ENCODE data around the gene PRKACA. TPM values are rescaled to one million over a fixed set of nuclear protein-coding genes. Genes with fewer than 3 reads are reported as not detected.

Gene PRKACA
- total RNA-seq, 4 donors from 2014 or later = 16.7 to 74.8 (median 39.5) TPM

DNA sequence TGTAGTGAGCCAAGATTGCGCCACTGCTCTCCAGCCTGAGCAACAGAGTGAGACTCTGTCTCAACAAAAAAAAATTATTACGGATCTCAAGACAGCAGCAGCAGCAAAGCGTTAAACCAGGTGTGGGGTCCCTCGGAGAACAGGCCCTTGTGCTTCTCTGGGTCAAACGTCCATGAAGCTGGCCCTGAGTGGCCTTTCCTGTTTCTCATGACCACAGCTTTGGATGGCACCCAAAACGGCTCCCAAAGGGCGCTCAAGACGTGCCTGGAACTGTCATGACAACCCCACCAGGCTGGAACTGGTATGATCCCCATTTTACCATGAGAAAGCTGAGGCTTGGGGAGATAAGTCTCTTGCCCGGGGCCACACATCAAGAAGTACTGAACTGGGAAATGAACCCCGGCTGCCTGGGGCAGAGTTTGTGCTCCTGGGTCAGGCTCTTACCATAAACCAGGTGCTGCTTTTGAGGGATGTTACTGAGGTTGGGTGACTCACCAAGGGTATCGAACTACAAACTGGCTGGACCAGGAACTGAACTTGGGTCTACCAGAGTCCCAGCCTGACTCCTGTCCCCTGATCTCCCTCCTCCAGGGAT lies 15.4 kb downstream of the PRKACA start:
- Histone ChIP-seq H3K4me3 (no peak overlapping the region), H3K4me1 (peaks cover 0 to 15% (median 0%) of the 10 kb centered on the region in 4 donors), H3K36me3 (peaks cover 0 to 25% (median 10%) of the 10 kb centered on the region in 4 donors), H3K9me3 (no peaks in the 10 kb centered on the region), H3K27me3 (no peaks in the 10 kb centered on the region), H3K27ac (no peak overlapping the region)
- TF ChIP-seq POLR2A (IDR thresholded peaks at IDR 0.05) (no peak), EP300 (IDR thresholded peaks at IDR 0.05; ENCODE audit: low read depth) (no peak), POLR2AphosphoS5 (IDR thresholded peaks at IDR 0.05) (no peak)
- TF ChIP-seq, protein P1, sequence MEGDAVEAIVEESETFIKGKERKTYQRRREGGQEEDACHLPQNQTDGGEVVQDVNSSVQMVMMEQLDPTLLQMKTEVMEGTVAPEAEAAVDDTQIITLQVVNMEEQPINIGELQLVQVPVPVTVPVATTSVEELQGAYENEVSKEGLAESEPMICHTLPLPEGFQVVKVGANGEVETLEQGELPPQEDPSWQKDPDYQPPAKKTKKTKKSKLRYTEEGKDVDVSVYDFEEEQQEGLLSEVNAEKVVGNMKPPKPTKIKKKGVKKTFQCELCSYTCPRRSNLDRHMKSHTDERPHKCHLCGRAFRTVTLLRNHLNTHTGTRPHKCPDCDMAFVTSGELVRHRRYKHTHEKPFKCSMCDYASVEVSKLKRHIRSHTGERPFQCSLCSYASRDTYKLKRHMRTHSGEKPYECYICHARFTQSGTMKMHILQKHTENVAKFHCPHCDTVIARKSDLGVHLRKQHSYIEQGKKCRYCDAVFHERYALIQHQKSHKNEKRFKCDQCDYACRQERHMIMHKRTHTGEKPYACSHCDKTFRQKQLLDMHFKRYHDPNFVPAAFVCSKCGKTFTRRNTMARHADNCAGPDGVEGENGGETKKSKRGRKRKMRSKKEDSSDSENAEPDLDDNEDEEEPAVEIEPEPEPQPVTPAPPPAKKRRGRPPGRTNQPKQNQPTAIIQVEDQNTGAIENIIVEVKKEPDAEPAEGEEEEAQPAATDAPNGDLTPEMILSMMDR (IDR thresholded peaks at IDR 0.05) = no peak
- in situ Hi-C loops (cut with MboI; ENCODE audit: low pct_ligation_motif_present in 1 of 4, low pct_unique_long_range_greater_than_20kb in 1 of 4, low sequenced_read_pairs in 3 of 4) = no loop called here
- WGBS, 2 donors (ENCODE audit: low coverage in 1 of 2) = 82 to 90% methylated on average over 2 to 11 of the region's 11 CpGs
- DNase-seq = no peak
- intact Hi-C loops (cut with DNase I; ENCODE audit: low total_unique reads) = no loop called here

DNA sequence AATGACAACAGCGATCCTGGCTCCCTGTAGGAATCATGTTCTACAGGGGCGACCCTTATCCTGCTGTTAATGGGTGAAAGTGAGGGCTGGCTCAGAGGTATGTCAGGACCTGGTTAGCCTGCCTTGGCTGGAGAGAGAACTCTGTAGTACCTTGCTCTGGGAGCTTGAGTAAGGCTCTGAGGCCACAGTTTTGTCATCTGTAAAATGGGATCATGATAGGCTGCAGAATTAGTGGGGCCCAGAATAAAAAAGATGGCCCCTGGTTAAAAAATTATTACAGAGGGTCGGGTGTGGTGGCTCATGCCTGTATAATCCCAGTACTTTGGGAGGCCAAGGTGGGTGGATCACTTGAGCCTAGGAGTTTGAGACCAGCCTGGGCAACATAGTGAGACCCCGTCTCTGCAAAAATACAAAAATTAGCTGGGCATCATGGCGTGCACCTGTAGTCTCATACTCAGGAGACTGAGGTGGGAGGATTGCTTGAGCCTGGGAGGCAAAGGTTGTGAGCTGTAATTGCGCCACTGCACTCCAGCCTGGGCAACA lies 16.5 kb downstream of the PRKACA start:
- Histone ChIP-seq H3K27me3 (no peaks in the 10 kb centered on the region), H3K27ac (no peak overlapping the region), H3K4me1 (peaks cover 0 to 13% (median 0%) of the 10 kb centered on the region in 4 donors), H3K9me3 (no peaks in the 10 kb centered on the region), H3K36me3 (peaks cover 0 to 25% (median 10%) of the 10 kb centered on the region in 4 donors), H3K4me3 (no peak overlapping the region)
- DNase-seq = no peak
- TF ChIP-seq POLR2AphosphoS5 (IDR thresholded peaks at IDR 0.05) (no peak), POLR2A (IDR thresholded peaks at IDR 0.05) (no peak), EP300 (IDR thresholded peaks at IDR 0.05; ENCODE audit: low read depth) (no peak)
- TF ChIP-seq, protein P1 (IDR thresholded peaks at IDR 0.05) = no peak
- intact Hi-C loops (cut with DNase I; ENCODE audit: low total_unique reads) = no loop called here
- in situ Hi-C loops (cut with MboI; ENCODE audit: low pct_ligation_motif_present in 1 of 4, low pct_unique_long_range_greater_than_20kb in 1 of 4, low sequenced_read_pairs in 3 of 4) = no loop called here
- WGBS, 2 donors (ENCODE audit: low coverage in 1 of 2) = 91% methylated on average over 6 of the region's 6 CpGs; no CpG with 5 or more reads in 1 of the 2 donors

DNA sequence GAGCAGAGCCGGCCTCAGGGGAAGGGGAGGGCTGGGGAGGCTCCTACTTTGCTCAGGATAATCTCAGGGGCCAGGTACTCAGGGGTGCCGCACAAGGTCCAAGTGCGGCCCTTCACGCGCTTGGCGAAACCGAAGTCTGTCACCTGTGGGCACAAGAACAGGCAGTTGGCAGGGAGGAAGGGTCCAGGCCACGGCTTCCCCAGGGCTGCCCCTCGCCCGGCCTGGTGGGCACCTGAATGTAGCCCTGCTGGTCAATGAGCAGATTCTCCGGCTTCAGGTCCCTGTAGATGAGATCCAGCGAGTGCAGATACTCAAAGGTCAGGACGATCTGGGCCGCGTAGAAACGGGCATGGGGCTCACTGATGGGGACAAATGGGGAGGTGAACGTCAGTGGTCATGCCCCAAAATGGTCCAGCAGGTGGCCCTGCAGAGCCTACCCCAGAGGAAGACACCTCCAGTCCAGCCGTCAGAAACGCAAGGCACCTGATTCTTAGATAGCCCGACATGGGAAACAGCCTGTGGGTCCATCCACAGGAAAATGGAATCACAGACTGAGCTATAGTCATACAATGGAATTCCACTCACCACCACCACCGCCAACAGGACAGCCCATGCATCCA lies 19.9 kb downstream of the PRKACA start:
- intact Hi-C loops (cut with DNase I; ENCODE audit: low total_unique reads) (no loop called here), in situ Hi-C loops (cut with MboI; ENCODE audit: low pct_ligation_motif_present in 1 of 4, low pct_unique_long_range_greater_than_20kb in 1 of 4, low sequenced_read_pairs in 3 of 4) (no loop called here)
- Histone ChIP-seq H3K4me1 (no peaks in the 10 kb centered on the region), H3K9me3 (no peaks in the 10 kb centered on the region), H3K27me3 (no peaks in the 10 kb centered on the region), H3K4me3 (no peak overlapping the region), H3K27ac (no peak overlapping the region), H3K36me3 (peaks cover 0 to 24% (median 10%) of the 10 kb centered on the region in 4 donors)
- 84% methylated on average over 21 of the region's 21 CpGs; no CpG with 5 or more reads in 1 of the 2 donors for WGBS, 2 donors (ENCODE audit: low coverage in 1 of 2)
- no peak for DNase-seq
- TF ChIP-seq POLR2AphosphoS5 (IDR thresholded peaks at IDR 0.05) (no peak), POLR2A (IDR thresholded peaks at IDR 0.05) (no peak), EP300 (IDR thresholded peaks at IDR 0.05; ENCODE audit: low read depth) (no peak)
- TF ChIP-seq, protein P1 (IDR thresholded peaks at IDR 0.05) = peak in 1 of 5 experiments; percentile 9

DNA sequence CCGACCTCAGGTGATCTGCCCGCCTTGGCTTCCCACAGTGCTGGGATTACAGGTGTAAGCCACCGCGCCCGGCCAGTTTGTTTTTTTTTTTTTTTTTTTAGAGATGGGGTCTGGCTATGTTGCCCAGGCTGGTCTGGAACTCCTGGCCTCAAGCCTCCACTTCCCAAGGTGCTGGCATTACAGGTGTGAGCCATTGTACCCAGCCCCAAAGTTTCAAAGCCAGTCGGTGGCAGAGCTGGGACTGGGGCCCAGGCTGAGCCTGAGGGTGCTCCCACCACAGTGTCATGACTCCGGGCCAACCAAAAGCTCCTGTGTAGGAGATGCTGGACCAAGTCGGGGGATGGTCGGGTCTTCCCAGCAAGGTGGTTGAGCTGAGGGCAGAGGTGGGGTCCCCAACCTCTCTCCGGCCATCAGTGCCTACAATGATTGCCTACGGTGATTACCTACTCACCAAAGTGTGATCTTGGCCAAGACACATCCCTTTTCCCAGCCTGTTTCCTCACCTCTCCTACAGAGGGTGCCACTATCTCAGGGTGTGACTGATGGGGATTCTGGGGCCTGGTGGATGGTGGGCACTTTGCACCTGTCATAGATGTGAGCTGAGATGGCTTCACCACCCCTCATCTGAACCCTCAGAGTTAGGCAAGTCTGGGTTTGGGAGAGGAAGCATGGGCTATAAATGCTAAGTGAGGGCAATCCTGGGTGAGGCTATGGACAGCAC lies 21.1 kb downstream of the PRKACA start:
- H3K36me3 ChIP-seq = peaks cover 0 to 20% (median 6%) of the 10 kb centered on the region in 4 donors
- DNase-seq = no peak
- in situ Hi-C loops (cut with MboI; ENCODE audit: low pct_ligation_motif_present in 1 of 4, low pct_unique_long_range_greater_than_20kb in 1 of 4, low sequenced_read_pairs in 3 of 4) = no loop called here
- intact Hi-C loops (cut with DNase I; ENCODE audit: low total_unique reads) = no loop called here
- H3K4me1 ChIP-seq = peaks cover 0 to 10% (median 8%) of the 10 kb centered on the region in 4 donors
- no peaks in the 10 kb centered on the region for H3K27me3 ChIP-seq
- WGBS, 2 donors (ENCODE audit: low coverage in 1 of 2) = 94 to 100% methylated on average over 5 to 11 of the region's 11 CpGs
- H3K4me3 ChIP-seq = no peak overlapping the region
- H3K27ac ChIP-seq = no peak overlapping the region
- TF ChIP-seq POLR2AphosphoS5 (IDR thresholded peaks at IDR 0.05) (no peak), POLR2A (IDR thresholded peaks at IDR 0.05) (no peak), EP300 (IDR thresholded peaks at IDR 0.05; ENCODE audit: low read depth) (no peak)
- TF ChIP-seq, protein P1 (IDR thresholded peaks at IDR 0.05) = no peak
- H3K9me3 ChIP-seq = no peaks in the 10 kb centered on the region
